GM23338 (cell line): Measurements from ENCODE around the gene LYPD5. TPM values are rescaled to one million over a fixed set of nuclear protein-coding genes. Genes with fewer than 3 reads are reported as not detected.

Experiments used
- ATAC-seq: fragments of 200-7000 bp; cut with Tn5 transposase; 3 replicates; pipeline ENCODE4 v1.9.1; 2020
- DNase-seq: peaks from one replicate; pipeline ENCODE4 v3.0.0-alpha.2; 2015; ENCODE audit warnings: low spot score
- H2AFZ ChIP-seq: fragments of 200-600 bp; sonication (generic); 2 replicates; pipeline ENCODE4 v1.8.0; 2016; ENCODE audit warnings: antibody characterized with exemption, mild to moderate bottlenecking, moderate library complexity
- H3F3A ChIP-seq: fragments of 200-600 bp; sonication (generic); replicated peaks from 2 replicates; pipeline ENCODE4 v1.8.0; 2017; ENCODE audit warnings: antibody characterized with exemption, mixed run types, low read depth
- H3K27ac ChIP-seq: fragments of 200-600 bp; sonication (generic); 2 replicates; pipeline ENCODE4 v1.6.1; 2016; ENCODE audit warnings: low read depth
- H3K27me3 ChIP-seq: fragments of 200-600 bp; sonication (generic); 2 replicates; pipeline ENCODE4 v1.8.0; 2016; ENCODE audit warnings: mild to moderate bottlenecking, mixed run types, moderate library complexity; ENCODE audit not compliant: insufficient read depth
- H3K36me3 ChIP-seq: fragments of 200-600 bp; sonication (generic); 2 replicates; pipeline ENCODE4 v1.8.0; 2016; ENCODE audit warnings: mild to moderate bottlenecking; ENCODE audit not compliant: insufficient read depth
- H3K4me1 ChIP-seq: fragments of 200-600 bp; sonication (generic); 2 replicates; pipeline ENCODE4 v1.8.0; 2016; ENCODE audit warnings: mild to moderate bottlenecking, moderate library complexity; ENCODE audit not compliant: insufficient read depth
- H3K4me2 ChIP-seq: fragments of 200-600 bp; sonication (generic); 2 replicates; pipeline ENCODE4 v1.7.1; 2017; ENCODE audit warnings: mixed run types
- H3K4me3 ChIP-seq: fragments of 200-600 bp; sonication (generic); 2 replicates; pipeline ENCODE4 v1.6.1; 2016; ENCODE audit warnings: mixed run types
- H3K79me2 ChIP-seq: fragments of 200-600 bp; sonication (generic); replicated peaks from 2 replicates; pipeline ENCODE4 v1.8.0; 2017; ENCODE audit warnings: mild to moderate bottlenecking; ENCODE audit not compliant: insufficient read depth
- H3K9me2 ChIP-seq: fragments of 200-600 bp; sonication (generic); 2 replicates; pipeline ENCODE4 v1.8.0; 2017; ENCODE audit not compliant: insufficient read depth
- H4K20me1 ChIP-seq: fragments of 200-600 bp; sonication (generic); replicated peaks from 2 replicates; pipeline ENCODE4 v1.8.0; 2017; ENCODE audit warnings: mild to moderate bottlenecking; ENCODE audit not compliant: insufficient read depth
- H3K27ac Mint-ChIP-seq: 2 replicates; pipeline ENCODE4 v1.8.0; 2020; ENCODE audit warnings: inconsistent platforms, mild to moderate bottlenecking, moderate library complexity, mixed read lengths
- H3K27me3 Mint-ChIP-seq: 3 replicates; pipeline ENCODE4 v1.8.0; 2022; ENCODE audit warnings: low read depth, mild to moderate bottlenecking, moderate library complexity, mixed read lengths, inconsistent platforms; ENCODE audit not compliant: insufficient read depth, poor library complexity
- H3K36me3 Mint-ChIP-seq: 3 replicates; pipeline ENCODE4 v1.8.0; 2021; ENCODE audit warnings: low read depth, mild to moderate bottlenecking, inconsistent platforms, moderate library complexity, mixed read lengths
- H3K4me1 Mint-ChIP-seq: 3 replicates; pipeline ENCODE4 v1.8.0; 2020; ENCODE audit warnings: mild to moderate bottlenecking, inconsistent platforms, mixed read lengths
- H3K4me3 Mint-ChIP-seq: 3 replicates; pipeline ENCODE4 v1.8.0; 2021; ENCODE audit warnings: moderate library complexity, mild to moderate bottlenecking, inconsistent platforms, mixed read lengths
- H3K9me3 Mint-ChIP-seq: 3 replicates; pipeline ENCODE4 v1.8.0; 2020; ENCODE audit warnings: moderate library complexity, mild to moderate bottlenecking, inconsistent platforms, mixed read lengths
- CREB1 ChIP-seq: fragments of 250-450 bp; sonication (Bioruptor Pico); IDR thresholded peaks from 2 replicates; pipeline ENCODE4 v1.5.0; 2020; ENCODE audit warnings: low read depth, mild to moderate bottlenecking, moderate library complexity
- EZH2 ChIP-seq: fragments of 200-600 bp; sonication (generic); IDR thresholded peaks from one replicate; pipeline ENCODE4 v1.8.0; 2017; ENCODE audit warnings: antibody characterized with exemption, mild to moderate bottlenecking, low read depth; ENCODE audit not compliant: unreplicated experiment
- EZH2phosphoT487 ChIP-seq: fragments of 200-600 bp; sonication (generic); IDR thresholded peaks from one replicate; pipeline ENCODE4 v1.8.1; 2018; ENCODE audit warnings: antibody characterized with exemption; ENCODE audit not compliant: unreplicated experiment
- NANOG ChIP-seq: IDR thresholded peaks from 2 replicates; pipeline ENCODE4 v1.6.1; 2016; ENCODE audit warnings: antibody characterized with exemption, borderline replicate concordance
- POLR2AphosphoS5 ChIP-seq: IDR thresholded peaks from 2 replicates; pipeline ENCODE4 v1.6.1; 2016; ENCODE audit warnings: antibody characterized with exemption, low read depth
- STAT1 ChIP-seq: IDR thresholded peaks from one replicate; pipeline ENCODE4 v1.6.1; 2016; ENCODE audit warnings: antibody characterized with exemption; ENCODE audit not compliant: unreplicated experiment
- ZNF331 ChIP-seq: fragments of 250-450 bp; sonication (Bioruptor Pico); IDR thresholded peaks from 2 replicates; pipeline ENCODE4 v1.5.0; 2020; ENCODE audit warnings: low read depth, mild to moderate bottlenecking, moderate library complexity
- ZNF462 ChIP-seq: fragments of 250-450 bp; sonication (Bioruptor Pico); IDR thresholded peaks from 2 replicates; pipeline ENCODE4 v1.5.0; 2020; ENCODE audit warnings: mild to moderate bottlenecking, moderate library complexity
- polyA plus RNA-seq: library from polyadenylated mRNA; unstranded; fragments of >200 nt; fragmentation: Nextera tagmentation; extraction: Ambion mirVana; gene quantifications from 2 replicates; pipeline ENCODE4 v1.2.1, GENCODE V29; 2016
- total RNA-seq: library from RNA; depleted of rRNA; stranded (reverse); fragments of >200 nt; shearing (Covaris generic); gene quantifications from 2 replicates; pipeline ENCODE4 v1.2.3, GENCODE V29; 2014
- TF ChIP-seq, protein P1 (sequence below): IDR thresholded peaks from 2 replicates; pipeline ENCODE4 v1.6.1; 2016; ENCODE audit warnings: antibody characterized with exemption

Gene LYPD5
- total and polyA plus RNA-seq, 2 experiments from 2014 or later = 1.1 to 1.5 TPM

DNA sequence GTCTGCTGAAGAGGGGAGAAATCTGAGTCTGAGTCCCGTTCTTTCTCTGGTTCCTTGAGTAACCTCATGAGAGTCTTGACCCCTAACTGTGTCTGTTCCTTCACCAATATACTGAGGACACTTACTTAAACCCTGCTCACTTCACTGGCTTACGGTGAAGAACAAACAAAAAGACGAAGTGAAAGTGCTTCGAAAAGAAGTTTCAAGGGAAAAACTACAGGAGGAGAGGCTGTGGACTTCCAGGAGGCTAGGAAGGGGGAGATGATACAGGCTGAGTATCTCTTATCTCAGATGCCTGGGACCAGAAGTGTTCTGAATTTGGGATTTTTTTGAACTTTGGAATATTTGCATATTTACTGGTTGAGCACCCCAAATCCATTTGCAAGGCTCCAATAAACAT is 53.6 kb downstream of the LYPD5 start:
- Histone ChIP-seq H3K79me2 (peaks cover 16% of the 10 kb centered on the region), H3K27me3 (no peaks in the 10 kb centered on the region), H3K4me2 (no peak overlapping the region), H3K27ac (no peak overlapping the region), H4K20me1 (no peaks in the 10 kb centered on the region; the same call in 1 of the 2 replicates), H3F3A (no peaks in the 10 kb centered on the region), H3K4me3 (no peak overlapping the region), H2AFZ (no peak overlapping the region), H3K4me1 (peaks cover 2% of the 10 kb centered on the region; the same call in 1 of the 2 replicates), H3K36me3 (peaks cover 6% of the 10 kb centered on the region; the same call in 1 of the 2 replicates), H3K9me2 (no peaks in the 10 kb centered on the region)
- H3K27ac Mint-ChIP-seq = no peak overlapping the region
- TF ChIP-seq EZH2 = no peak
- peaks cover 65% of the 10 kb centered on the region for H3K36me3 Mint-ChIP-seq
- H3K9me3 Mint-ChIP-seq = no peaks in the 10 kb centered on the region
- no peak overlapping the region for H3K4me3 Mint-ChIP-seq
- H3K4me1 Mint-ChIP-seq = peaks cover 4% of the 10 kb centered on the region; the same call in 2 of the 3 replicates
- H3K27me3 Mint-ChIP-seq = peaks cover 10% of the 10 kb centered on the region
- ATAC-seq (no peak), DNase-seq (no peak)

- Mint-ChIP-seq H3K36me3 (peaks cover 67% of the 10 kb centered on the region), H3K9me3 (no peaks in the 10 kb centered on the region), H3K27ac (no peak overlapping the region), H3K27me3 (peaks cover 8% of the 10 kb centered on the region), H3K4me3 (no peak overlapping the region), H3K4me1 (peaks cover 4% of the 10 kb centered on the region; the same call in 2 of the 3 replicates)
- no peaks in the 10 kb centered on the region for H3F3A ChIP-seq
- no peak overlapping the region for H3K4me3 ChIP-seq
- no peak overlapping the region for H3K27ac ChIP-seq
- H4K20me1 ChIP-seq = no peaks in the 10 kb centered on the region; the same call in 1 of the 2 replicates
- H3K79me2 ChIP-seq = peaks cover 11% of the 10 kb centered on the region
- TF ChIP-seq CREB1 (no peak), EZH2phosphoT487 (no peak), ZNF462 (CRISPR knock-in tag) (no peak), NANOG (no peak), STAT1 (no peak), POLR2AphosphoS5 (no peak), ZNF331 (no peak), EZH2 (no peak)
- TF ChIP-seq, protein P1, sequence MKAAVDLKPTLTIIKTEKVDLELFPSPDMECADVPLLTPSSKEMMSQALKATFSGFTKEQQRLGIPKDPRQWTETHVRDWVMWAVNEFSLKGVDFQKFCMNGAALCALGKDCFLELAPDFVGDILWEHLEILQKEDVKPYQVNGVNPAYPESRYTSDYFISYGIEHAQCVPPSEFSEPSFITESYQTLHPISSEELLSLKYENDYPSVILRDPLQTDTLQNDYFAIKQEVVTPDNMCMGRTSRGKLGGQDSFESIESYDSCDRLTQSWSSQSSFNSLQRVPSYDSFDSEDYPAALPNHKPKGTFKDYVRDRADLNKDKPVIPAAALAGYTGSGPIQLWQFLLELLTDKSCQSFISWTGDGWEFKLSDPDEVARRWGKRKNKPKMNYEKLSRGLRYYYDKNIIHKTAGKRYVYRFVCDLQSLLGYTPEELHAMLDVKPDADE = no peak
- DNase-seq = no peak
- no peak overlapping the region for H3K4me2 ChIP-seq
- H3K9me2 ChIP-seq = no peaks in the 10 kb centered on the region
- H3K4me1 ChIP-seq = no peaks in the 10 kb centered on the region
- peaks cover 6% of the 10 kb centered on the region; the same call in 1 of the 2 replicates for H3K36me3 ChIP-seq
- ATAC-seq = no peak
- no peaks in the 10 kb centered on the region for H3K27me3 ChIP-seq
- H2AFZ ChIP-seq = no peak overlapping the region
Observed at GRCh38 chr19:43748205-43748594, 54.0 kb downstream of the LYPD5 start.
